Measurements from ENCODE around the gene TGDS.
"Not testable (repeated sequence)": the region's sequence is repeated elsewhere in the genome, so short reads cannot be mapped to it uniquely, and the experiment has no call there.

Gene TGDS

GRCh38 chr13:94544922-94545321 is 51.0 kb downstream of the TGDS start:
- TF ChIP-seq CTCF (IDR thresholded peaks at IDR 0.05): no peak
- Histone ChIP-seq H3K4me3 (no peak overlapping the region), H3K27ac (no peak overlapping the region)
- no peak for DNase-seq (ENCODE audit: low spot score)

- no peak overlapping the region for H3K27ac ChIP-seq
- H3K4me3 ChIP-seq: no peak overlapping the region
- no peak for DNase-seq (ENCODE audit: low spot score)
- no peak for TF ChIP-seq CTCF (IDR thresholded peaks at IDR 0.05)
Observed at GRCh38 chr13:94542917-94543316, 53.0 kb downstream of the TGDS start.

GRCh38 chr13:94537740-94538630 is 58.0 kb downstream of the TGDS start:
- no peak overlapping the region for H3K4me3 ChIP-seq
- no peak for DNase-seq (ENCODE audit: low spot score)
- H3K27ac ChIP-seq: no peak overlapping the region
- no peak for TF ChIP-seq CTCF (IDR thresholded peaks at IDR 0.05)

- TF ChIP-seq CTCF (IDR thresholded peaks at IDR 0.05): no peak
- no peak for DNase-seq (ENCODE audit: low spot score)
- Histone ChIP-seq H3K4me3 (no peak overlapping the region), H3K27ac (no peak overlapping the region)
Observed at GRCh38 chr13:94535775-94536174, 60.2 kb downstream of the TGDS start.

- Histone ChIP-seq H3K27ac (no peak overlapping the region), H3K4me3 (no peak overlapping the region)
- no peak for TF ChIP-seq CTCF (IDR thresholded peaks at IDR 0.05)
- DNase-seq (ENCODE audit: low spot score): no peak
Observed at GRCh38 chr13:94535231-94535630, 60.7 kb downstream of the TGDS start.

- TF ChIP-seq CTCF (IDR thresholded peaks at IDR 0.05): no peak
- no peak overlapping the region for H3K4me3 ChIP-seq
- no peak overlapping the region for H3K27ac ChIP-seq
- no peak for DNase-seq (ENCODE audit: low spot score)
Observed at GRCh38 chr13:94534166-94534565, 61.8 kb downstream of the TGDS start.

GRCh38 chr13:94532278-94532677 is 63.7 kb downstream of the TGDS start:
- not testable (repeated sequence) for DNase-seq (ENCODE audit: low spot score); H3K4me3 ChIP-seq; H3K27ac ChIP-seq

- H3K4me3 ChIP-seq; H3K27ac ChIP-seq; DNase-seq (ENCODE audit: low spot score): not testable (repeated sequence)
Observed at GRCh38 chr13:94526956-94527355, 69.0 kb downstream of the TGDS start.

Measured in coronary artery (tissue), 2 donors.